ENCODE data around the gene COPB1.

DNA sequence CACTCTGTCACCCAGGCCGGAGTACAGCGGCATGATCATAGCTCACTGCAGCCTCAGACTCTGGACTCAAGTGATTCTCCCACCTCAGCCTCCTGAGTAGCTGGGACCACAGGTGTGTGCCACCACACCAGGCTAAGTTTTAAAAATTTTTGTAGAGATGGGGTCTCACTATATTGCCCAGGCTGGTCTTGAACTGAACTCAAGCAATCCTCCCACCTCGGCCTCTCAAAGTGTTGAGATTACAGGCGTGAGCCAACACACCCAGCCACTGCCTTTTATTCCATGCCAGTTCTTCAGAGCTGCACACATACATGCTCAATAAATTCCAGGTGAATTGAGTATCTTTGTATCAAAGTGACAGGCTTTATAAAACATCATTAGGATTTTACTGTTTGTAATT lies 2.4 kb upstream of the COPB1 start:
- TF ChIP-seq POLR2A (IDR thresholded peaks at IDR 0.05; ENCODE audit: low read length) (no peak), GATA1 (IDR thresholded peaks at IDR 0.05; ENCODE audit: low read depth, low read length) (no peak)

Data from erythroblast (primary cell).